ENCODE measurements around the gene C16orf89. TPM values are rescaled to one million over a fixed set of nuclear protein-coding genes. Genes with fewer than 3 reads are reported as not detected.

C16orf89 gene
- total RNA-seq, 2 experiments from 2014 or later = not detected

Other genes starting within 250 kb of the C16orf89 start
- 10 to 100 TPM; 91.6 to 93.1 TPM for gene GLYR1, start 218.7 kb downstream of the C16orf89 start, total RNA-seq
- 10 to 100 TPM; 39.6 to 43.4 TPM for gene UBN1, start 218.5 kb downstream of the C16orf89 start, total RNA-seq
- gene PPL, start 128.8 kb downstream of the C16orf89 start, total RNA-seq = not detected
- gene SEC14L5, start 107.6 kb downstream of the C16orf89 start, total RNA-seq = under 1 TPM in 1 of 2 experiments, not detected in 1; 0.20 TPM
- gene NAGPA, start 32.0 kb downstream of the C16orf89 start, total RNA-seq = 10 to 100 TPM; 18.2 to 19.9 TPM
- 10 to 100 TPM; 19.6 to 22.3 TPM for gene ALG1, start 5.9 kb upstream of the C16orf89 start, total RNA-seq
- gene EEF2KMT, start 31.8 kb upstream of the C16orf89 start, total RNA-seq = 10 to 100 TPM; 10.4 to 11.4 TPM

Data from activated naive CD8-positive, alpha-beta T cell treated with anti-CD3 and anti-CD28 coated beads, Interleukin-2, amount 10 ng/mL, durations not matched to agents 7 days and 5 days (primary cell).